Keratinocyte (primary cell): ENCODE results near the gene MT2A.

Experiments used
- CTCF ChIP-seq, 3 experiments: IDR thresholded peaks in 1 of 3; conservative IDR thresholded peaks in 1 of 3; optimal IDR thresholded peaks in 1 of 3; 2 replicates in 2 of 3; 3 replicates in 1 of 3; pipeline versions ENCODE3 to v1.5.1; 2011; ENCODE audit warnings: low read length in 3 of 3, mild to moderate bottlenecking in 3 of 3, moderate library complexity in 2 of 3, control low read depth in 1 of 3, inconsistent platforms in 1 of 3; ENCODE audit not compliant: insufficient read depth in 2 of 3; ENCODE audit errors: extremely low read depth in 1 of 3
- EZH2 ChIP-seq: IDR thresholded peaks from one replicate; pipeline ENCODE4 v1.6.1; 2012; ENCODE audit warnings: inconsistent platforms, mild to moderate bottlenecking, low read length, moderate library complexity

GRCh38 chr16:56625943-56626654, 17.7 kb downstream of the MT2A start:
- no peak for TF ChIP-seq CTCF (optimal IDR thresholded peaks at IDR 0.05 in 1 of 3, IDR thresholded peaks at IDR 0.05 in 1 of 3, conservative IDR thresholded peaks at IDR 0.05 in 1 of 3; ENCODE audit: extremely low read depth in 1 of 3, insufficient read depth in 2 of 3, low read length in 3 of 3)
- TF ChIP-seq EZH2, result no peak
